Hematopoietic multipotent progenitor cell treated with erythropoietin and hydrocortisone succinate and interleukin-3 and kit ligand, for 15 days (in vitro differentiated cells): ENCODE results near the gene ANP32E.

ENCODE experiments used
- DNase-seq: peaks from one replicate; pipeline ENCODE4 v3.0.0-alpha.2; 2015; ENCODE audit warnings: low spot score

ANP32E gene

DNA sequence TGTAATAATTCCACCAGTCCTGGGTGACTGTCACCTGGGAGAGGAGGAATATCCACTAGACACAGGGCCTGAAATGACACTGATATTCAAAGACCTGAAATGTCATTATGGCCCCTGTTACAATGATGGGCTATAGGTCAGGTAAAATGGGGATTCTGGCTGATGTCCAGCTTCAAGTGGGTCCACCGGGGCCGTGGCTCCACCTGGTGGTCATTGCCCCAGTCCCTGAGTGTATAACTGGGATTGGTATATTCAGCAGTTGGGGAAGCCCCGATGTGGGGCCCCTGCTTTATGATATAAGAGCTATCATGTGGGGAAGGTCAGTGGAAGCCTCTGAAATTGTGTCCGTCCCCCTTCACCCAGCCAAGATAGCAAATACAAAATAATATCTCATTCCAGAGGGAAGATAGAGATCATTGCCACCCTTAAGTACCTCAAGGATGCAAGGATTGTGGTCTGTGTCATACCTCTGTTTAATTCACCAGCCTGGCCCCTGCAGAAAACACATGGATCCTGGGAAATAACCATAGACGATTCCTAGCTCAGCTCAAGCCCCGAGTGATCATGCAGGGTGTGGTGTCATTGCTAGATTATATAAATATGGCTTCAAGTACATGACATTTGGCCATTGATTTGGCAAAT, 66.8 kb downstream of the ANP32E start:
- DNase-seq = peak; percentile 46
